Activated B cell treated with CpG ODN at 0.5 μM for 24 hours (primary cell): ENCODE data around the gene IL37. TPM values are rescaled to one million over a fixed set of nuclear protein-coding genes. Genes with fewer than 3 reads are reported as not detected.
A peak's percentile ranks its signal among the peaks of the same experiment; 100 is the strongest.

Experiments used
- ATAC-seq: fragments of 200-7000 bp; cut with Tn5 transposase; one replicate; pipeline ENCODE4 v1.10.0; 2021; ENCODE audit warnings: low read depth, mild to moderate bottlenecking, moderate library complexity
- CTCF ChIA-PET: fragments of 350-600 bp; sonication (Branson Sonifier 250); formaldehyde crosslinking; loops from one replicate; lab custom pipeline; 2021; ENCODE audit warnings: antibody characterized with exemption; lab: Charles Lee
- POLR2A ChIA-PET: fragments of 350-600 bp; sonication (Branson Sonifier 250); formaldehyde crosslinking; loops from one replicate; lab custom pipeline; 2021; ENCODE audit warnings: antibody characterized with exemption; lab: Charles Lee
- DNase-seq: peaks from one replicate; pipeline ENCODE4 v3.0.0; 2022
- H3K27ac Mint-ChIP-seq: one replicate; pipeline ENCODE4 v1.8.0; 2020; ENCODE audit warnings: mixed read lengths
- H3K27me3 Mint-ChIP-seq: one replicate; pipeline ENCODE4 v1.8.0; 2021; ENCODE audit warnings: mixed read lengths
- H3K36me3 Mint-ChIP-seq: one replicate; pipeline ENCODE4 v1.8.0; 2021; ENCODE audit warnings: low read depth, mixed read lengths
- H3K4me1 Mint-ChIP-seq: one replicate; pipeline ENCODE4 v1.8.0; 2021; ENCODE audit warnings: mixed read lengths
- H3K4me3 Mint-ChIP-seq: one replicate; pipeline ENCODE4 v1.8.0; 2020; ENCODE audit warnings: mild to moderate bottlenecking, mixed read lengths
- H3K9me3 Mint-ChIP-seq: one replicate; pipeline ENCODE4 v1.8.0; 2020; ENCODE audit warnings: mixed read lengths
- CTCF ChIP-seq: fragments of 200-600 bp; IDR thresholded peaks from one replicate; pipeline ENCODE4 v1.8.0; 2022; ENCODE audit warnings: antibody characterized with exemption, mild to moderate bottlenecking
- intact Hi-C: fragments of 100-400 bp; cut with micrococcal nuclease; formaldehyde crosslinking; loops from one replicate; pipeline ENCODE4 v1.15.1; 2024
- total RNA-seq: library from RNA; stranded (reverse); gene quantifications from 2 replicates; pipeline ENCODE4 v1.2.3, GENCODE V29; 2022

IL37 gene
- total RNA-seq, 1 donor from 2014 or later, result not detected

GRCh38 chr2:112877423-112877822 is 33.5 kb upstream of the IL37 start:
- DNase-seq (no peak), ATAC-seq (no peak)
- no peaks in the 10 kb centered on the region for H3K36me3 Mint-ChIP-seq
- H3K4me3 Mint-ChIP-seq, result no peak overlapping the region
- no peaks in the 10 kb centered on the region for H3K27me3 Mint-ChIP-seq
- TF ChIP-seq CTCF, result no peak
- peaks cover 26% of the 10 kb centered on the region for H3K4me1 Mint-ChIP-seq
- CTCF ChIA-PET, result interaction anchor here (1.2 to 12.5 kb wide), 2 partner anchors 94 to 126 kb away, joined by 4 to 302 read pairs; no protein-coding TSS in a partner anchor
- POLR2A ChIA-PET, result no interaction called here
- intact Hi-C loops, result no loop called here
- no peak overlapping the region for H3K27ac Mint-ChIP-seq
- no peaks in the 10 kb centered on the region for H3K9me3 Mint-ChIP-seq

- Mint-ChIP-seq H3K4me3 (no peak overlapping the region), H3K9me3 (no peaks in the 10 kb centered on the region), H3K27ac (peak overlapping the region; percentile 77), H3K4me1 (peaks cover 26% of the 10 kb centered on the region), H3K36me3 (no peaks in the 10 kb centered on the region), H3K27me3 (no peaks in the 10 kb centered on the region)
- no peak for TF ChIP-seq CTCF
- CTCF ChIA-PET, result interaction anchor here (12.5 kb wide), 1 partner anchor 128 kb away, joined by 302 read pairs; no protein-coding TSS in a partner anchor
- DNase-seq (no peak), ATAC-seq (no peak)
- intact Hi-C loops, result no loop called here
- POLR2A ChIA-PET, result interaction anchor here (1.0 to 3.0 kb wide), 4 partner anchors 43 to 154 kb away, joined by 3 to 15 read pairs (median 4); partner anchors contain the start of gene IL1B
These were observed 31.4 kb upstream of the IL37 start for GRCh38 chr2:112879491-112880041.

- H3K4me3 Mint-ChIP-seq, result no peak overlapping the region
- H3K36me3 Mint-ChIP-seq, result no peaks in the 10 kb centered on the region
- H3K4me1 Mint-ChIP-seq, result peaks cover 31% of the 10 kb centered on the region
- H3K27ac Mint-ChIP-seq, result peak overlapping the region; percentile 77
- intact Hi-C loops, result no loop called here
- CTCF ChIA-PET, result interaction anchor here (12.5 kb wide), 1 partner anchor 129 kb away, joined by 302 read pairs; no protein-coding TSS in a partner anchor
- POLR2A ChIA-PET, result interaction anchor here (1.0 to 3.0 kb wide), 4 partner anchors 44 to 155 kb away, joined by 3 to 15 read pairs (median 4); partner anchors contain the start of gene IL1B
- no peak for TF ChIP-seq CTCF
- H3K9me3 Mint-ChIP-seq, result no peaks in the 10 kb centered on the region
- no peak for ATAC-seq
- no peak for DNase-seq
- H3K27me3 Mint-ChIP-seq, result no peaks in the 10 kb centered on the region
These were observed 30.9 kb upstream of the IL37 start for GRCh38 chr2:112880091-112880531.

GRCh38 chr2:112880696-112881095 is 30.3 kb upstream of the IL37 start:
- Mint-ChIP-seq H3K4me3 (peak overlapping the region; percentile 0), H3K4me1 (peaks cover 31% of the 10 kb centered on the region), H3K27me3 (no peaks in the 10 kb centered on the region), H3K27ac (peak overlapping the region; percentile 77), H3K9me3 (no peaks in the 10 kb centered on the region), H3K36me3 (no peaks in the 10 kb centered on the region)
- CTCF ChIA-PET, result interaction anchor here (12.5 kb wide), 1 partner anchor 129 kb away, joined by 302 read pairs; no protein-coding TSS in a partner anchor
- POLR2A ChIA-PET, result interaction anchor here (0.6 to 3.0 kb wide), 10 partner anchors 39 to 155 kb away, joined by 3 to 15 read pairs (median 6); partner anchors contain the start of genes CKAP2L and IL1B
- DNase-seq (no peak), ATAC-seq (peak; percentile 59)
- TF ChIP-seq CTCF, result no peak
- intact Hi-C loops, result loop anchor here (1.0 kb wide), 1 partner anchor 39 kb away; no protein-coding TSS in a partner anchor
